K562 (cell line): ENCODE measurements around the gene GALNS. TPM values are rescaled to one million over a fixed set of nuclear protein-coding genes. Genes with fewer than 3 reads are reported as not detected.

Source experiments
- ATAC-seq: fragments of 200-7000 bp; cut with Tn5 transposase; 3 replicates; pipeline ENCODE4 v1.9.1; 2020; ENCODE audit warnings: moderate library complexity
- BruUV-seq: library from RNA; stranded (reverse); fragments of 400-500 nt; replicated peaks from 2 replicates; lab custom pipeline; 2021; lab: Mats Ljungman, UMichigan
- CTCF ChIA-PET: fragments of 300-600 bp; formaldehyde crosslinking; extraction: SDS; loops from one replicate; lab custom pipeline; 2021; ENCODE audit warnings: low intra/inter-chr PET ratio; lab: Yijun Ruan, JAX
- POLR2A ChIA-PET: fragments of 300-600, 350-650 bp; sonication (Branson Sonifier 250); formaldehyde crosslinking; extraction: SDS; loops from one replicate; lab custom pipeline; 2021; ENCODE audit warnings: antibody characterized with exemption, inconsistent platforms; lab: Yijun Ruan, JAX
- DNase-seq, 4 experiments: peaks; one replicate each; pipeline versions ENCODE4 v3.0.0 to v3.0.0-alpha.2; 2011 to 2018; ENCODE audit warnings: low spot score in 3 of 4, mixed read lengths in 3 of 4; ENCODE audit errors: extremely low read depth in 1 of 4
- FAIRE-seq: peaks from 2 replicates; lab custom pipeline; 2011; peaks lifted over from hg19 to GRCh38; lab: Jason Lieb, UNC
- H2AFZ ChIP-seq: 2 replicates; pipeline ENCODE4 v1.6.0; 2011; ENCODE audit warnings: low read depth, low read length, control low read depth, inconsistent platforms
- H3K27ac ChIP-seq: fragments of 200-600 bp; 3 replicates; pipeline ENCODE4 v1.8.0; 2011; ENCODE audit warnings: low read depth, mild to moderate bottlenecking, control low read depth, inconsistent platforms, low read length, moderate library complexity, mixed read lengths; ENCODE audit errors: extremely low read depth
- H3K27me3 ChIP-seq, 2 experiments: fragments of 300-600 bp in 1 of 2; 2 replicates in 1 of 2; 3 replicates in 1 of 2; pipeline versions ENCODE4 v1.6.0 to v1.8.0; 2011; ENCODE audit warnings: inconsistent platforms in 2 of 2, low read length in 2 of 2, mild to moderate bottlenecking in 1 of 2, mixed read lengths in 1 of 2, moderate library complexity in 1 of 2; ENCODE audit not compliant: control insufficient read depth in 2 of 2, insufficient read depth in 2 of 2
- H3K36me3 ChIP-seq: fragments of 300-600 bp; 3 replicates; pipeline ENCODE4 v1.8.0; 2011; ENCODE audit warnings: mild to moderate bottlenecking, low read length, inconsistent platforms; ENCODE audit not compliant: control insufficient read depth, insufficient read depth
- H3K4me1 ChIP-seq, 2 experiments: fragments of 200-600 bp in 1 of 2; replicated peaks in 1 of 2; 2 replicates in 1 of 2; 3 replicates in 1 of 2; pipeline versions ENCODE4 v1.5.1 to v1.8.0; 2011; ENCODE audit warnings: inconsistent platforms in 2 of 2, low read length in 2 of 2, mild to moderate bottlenecking in 1 of 2, mixed read lengths in 1 of 2, moderate library complexity in 1 of 2; ENCODE audit not compliant: control insufficient read depth in 2 of 2, insufficient read depth in 2 of 2
- H3K4me2 ChIP-seq: 2 replicates; pipeline ENCODE4 v1.6.1; 2011; ENCODE audit warnings: low read length, control low read depth, inconsistent platforms, mixed read lengths; ENCODE audit not compliant: insufficient read depth
- H3K4me3 ChIP-seq: fragments of 200-600 bp; sonication (generic), shearing (Covaris generic); 2 replicates; pipeline ENCODE4 v1.5.1; 2016; ENCODE audit warnings: control low read depth, inconsistent platforms
- H3K79me2 ChIP-seq: fragments of 200-600 bp; 3 replicates; pipeline ENCODE4 v1.8.0; 2011; ENCODE audit warnings: low read length, inconsistent platforms; ENCODE audit not compliant: control insufficient read depth, insufficient read depth
- H3K9ac ChIP-seq, 2 experiments: 2 replicates each; pipeline versions ENCODE4 v1.6.0 to v1.6.1; 2011; ENCODE audit warnings: low read depth in 2 of 2, low read length in 2 of 2, control low read depth in 1 of 2, inconsistent platforms in 1 of 2, mild to moderate bottlenecking in 1 of 2, mixed read lengths in 1 of 2; ENCODE audit not compliant: insufficient read depth in 1 of 2
- H3K9me1 ChIP-seq: one replicate; pipeline ENCODE4 v1.6.0; 2011; ENCODE audit warnings: inconsistent platforms, mild to moderate bottlenecking, low read length, moderate library complexity; ENCODE audit not compliant: control insufficient read depth, insufficient read depth
- H3K9me3 ChIP-seq: replicated peaks from 2 replicates; pipeline ENCODE4 v1.5.1; 2011; ENCODE audit warnings: low read depth, low read length, inconsistent platforms; ENCODE audit not compliant: control insufficient read depth, insufficient read depth
- H4K20me1 ChIP-seq: replicated peaks from 2 replicates; pipeline ENCODE4 v1.6.1; 2011; ENCODE audit warnings: low read length, inconsistent platforms, mixed read lengths; ENCODE audit not compliant: control insufficient read depth, insufficient read depth
- ELF4 ChIP-seq: fragments of 450-650 bp; formaldehyde crosslinking; IDR thresholded peaks from 2 replicates; pipeline ENCODE4 v1.4.0; 2022; ENCODE audit warnings: missing genetic modification characterization
- ZFP91 ChIP-seq: sonication (generic); formaldehyde crosslinking; IDR thresholded peaks from 2 replicates; pipeline ENCODE4 v1.8.0; 2022; ENCODE audit warnings: mild to moderate bottlenecking, missing genetic modification reagents
- ZZZ3 ChIP-seq: fragments of 450-650 bp; IDR thresholded peaks from 2 replicates; pipeline ENCODE4 v1.6.1; 2016; ENCODE audit warnings: antibody characterized with exemption, mild to moderate bottlenecking, moderate library complexity
- WGBS: fragments of 100-300 bp; shearing (Covaris generic); methylation state at CpG from one replicate; pipeline ENCODE4 v1.1.6; 2016; ENCODE audit warnings: low coverage, mixed read lengths; ENCODE audit not compliant: insufficient coverage; ENCODE audit errors: missing lambda C conversion rate; 5-methylcytosine and 5-hydroxymethylcytosine counted together
- in situ Hi-C: fragments of 300-500 bp; cut with MboI; formaldehyde crosslinking; loops from 4 replicates; pipeline ENCODE4 v1.15.0; 2018; ENCODE audit warnings: inconsistent platforms, mixed read lengths
- intact Hi-C: fragments of 100-400 bp; cut with micrococcal nuclease; formaldehyde crosslinking; loops from 2 replicates; pipeline ENCODE4 v1.14.2; 2022
- polyA plus RNA-seq, 8 experiments: library from polyadenylated mRNA; depleted of rRNA in 4 of 8; stranded (reverse) in 5 of 8; unstranded in 3 of 8; fragments of >200 nt; fragmentation: Nextera tagmentation in 2 of 8; fragmentation: Illumina TruSeq in 1 of 8; extraction: Ambion mirVana in 2 of 8; extraction: Trizol in 1 of 8; gene quantifications; 2 replicates each; pipeline versions ENCODE4 v1.2.1 to v1.2.3, GENCODE V29; 2011 to 2014; ENCODE audit warnings: inconsistent platforms in 1 of 8, missing spikeins in 1 of 8
- total RNA-seq, 7 experiments: library from RNA; depleted of rRNA in 6 of 7; stranded (reverse); fragments of >200 nt in 6 of 7; fragmentation: Illumina TruSeq in 2 of 7; extraction: Trizol in 2 of 7; gene quantifications; 2 replicates each; pipeline versions ENCODE4 v1.2.1 to v1.2.3, GENCODE V29; 2011 to 2021; ENCODE audit warnings: low replicate concordance in 1 of 7

Gene GALNS
- total and polyA plus RNA-seq, 9 of the 15 experiments (the other 6 are each of a cell fraction or from before 2014, with no cell fraction given): 0.38 to 13.2 (median 4.3) TPM

GRCh38 chr16:88840600-88841215, 16.0 kb downstream of the GALNS start:
- Histone ChIP-seq H3K4me2 (no peak overlapping the region), H3K79me2 (no peaks in the 10 kb centered on the region), H3K4me1 (peaks cover 0 to 47% of the 10 kb centered on the region in 2 experiments; a peak in 2 of 5 replicates), H3K27ac (no peak overlapping the region), H3K27me3 (no peaks in the 10 kb centered on the region), H4K20me1 (no peaks in the 10 kb centered on the region), H3K4me3 (no peak overlapping the region), H3K9me1 (no peaks in the 10 kb centered on the region), H3K9me3 (no peaks in the 10 kb centered on the region), H3K36me3 (no peaks in the 10 kb centered on the region; the same call in 2 of the 3 replicates), H2AFZ (no peak overlapping the region), H3K9ac (peak overlapping the region in 1 of 2 experiments; percentile 45; a peak in 1 of 4 replicates)
- BruUV-seq: no TSS peak
- FAIRE-seq (no peak), DNase-seq (no peak), ATAC-seq (no peak)
- TF ChIP-seq ZFP91 (CRISPR knock-in tag): no peak
- no peak for TF ChIP-seq ELF4
- no peak for TF ChIP-seq ZZZ3
- ChIA-PET POLR2A (interaction anchor here (0.7 to 1.0 kb wide), 3 partner anchors 13 to 87 kb away, joined by 3 to 4 read pairs (median 4); no protein-coding TSS in a partner anchor), CTCF (no interaction called here)
- WGBS: 89% methylated on average over 30 of the region's 30 CpGs
- intact Hi-C loops: no loop called here
- in situ Hi-C loops: no loop called here
